NCI-H524 (cell line): ENCODE results near the gene TNS2.
"Not testable (repeated sequence)": the region's sequence is repeated elsewhere in the genome, so short reads cannot be mapped to it uniquely, and the experiment has no call there.

Experiments
- DNase-seq, 2 experiments: peaks; one replicate each; lab custom pipeline; 2025; lab: John Stamatoyannopoulos, UW

Gene TNS2

GRCh38 chr12:53096089-53096741, 46.4 kb downstream of the TNS2 start:
- no peak for DNase-seq

GRCh38 chr12:53096759-53097158, 46.9 kb downstream of the TNS2 start:
- DNase-seq: no peak

- DNase-seq: peak in 1 of 2 experiments; percentile 36
Measured at GRCh38 chr12:53097207-53097563, 47.3 kb downstream of the TNS2 start.

GRCh38 chr12:53097564-53098353, 47.9 kb downstream of the TNS2 start, which contains the start of gene IGFBP6:
Gene IGFBP6, plus strand, starts transcription at chr12:53097667. Its CDS starts 51 bp downstream, at chr12:53097718.
- DNase-seq: peak; percentile 14 to 50

GRCh38 chr12:53098354-53098981, 48.6 kb downstream of the TNS2 start:
- no peak for DNase-seq

- peak; percentile 28 to 53 for DNase-seq
Measured at GRCh38 chr12:53099071-53099882, 49.4 kb downstream of the TNS2 start.

GRCh38 chr12:53100466-53101151, 50.7 kb downstream of the TNS2 start:
- DNase-seq: no peak

GRCh38 chr12:53101266-53101665, 51.4 kb downstream of the TNS2 start:
- no peak for DNase-seq

- peak in 1 of 2 experiments; percentile 37 for DNase-seq
Measured at GRCh38 chr12:53101931-53102781, 52.3 kb downstream of the TNS2 start.

- no peak for DNase-seq
Measured at GRCh38 chr12:53102883-53103807, 53.3 kb downstream of the TNS2 start, which contains the start of gene SOAT2. Gene SOAT2, plus strand, starts transcription at chr12:53103486. Its CDS starts 92 bp downstream, at chr12:53103578.

- DNase-seq: no peak
Measured at GRCh38 chr12:53103860-53104305, 54.0 kb downstream of the TNS2 start.

- DNase-seq: no peak
Measured at GRCh38 chr12:53105256-53105655, 55.4 kb downstream of the TNS2 start.

- no peak for DNase-seq
Measured at GRCh38 chr12:53105712-53106439, 56.0 kb downstream of the TNS2 start.

GRCh38 chr12:53107122-53107521, 57.3 kb downstream of the TNS2 start:
- DNase-seq: no peak

- not testable (repeated sequence) for DNase-seq
Measured at GRCh38 chr12:53112431-53112830, 62.6 kb downstream of the TNS2 start.

GRCh38 chr12:53113136-53113705, 63.4 kb downstream of the TNS2 start:
- DNase-seq: no peak

- DNase-seq: no peak
Measured at GRCh38 chr12:53113951-53114350, 64.1 kb downstream of the TNS2 start.
